Measurements from ENCODE around the gene LTN1.
"Not testable (repeated sequence)": the region's sequence is repeated elsewhere in the genome, so short reads cannot be mapped to it uniquely, and the experiment has no call there.

Gene LTN1, protein sequence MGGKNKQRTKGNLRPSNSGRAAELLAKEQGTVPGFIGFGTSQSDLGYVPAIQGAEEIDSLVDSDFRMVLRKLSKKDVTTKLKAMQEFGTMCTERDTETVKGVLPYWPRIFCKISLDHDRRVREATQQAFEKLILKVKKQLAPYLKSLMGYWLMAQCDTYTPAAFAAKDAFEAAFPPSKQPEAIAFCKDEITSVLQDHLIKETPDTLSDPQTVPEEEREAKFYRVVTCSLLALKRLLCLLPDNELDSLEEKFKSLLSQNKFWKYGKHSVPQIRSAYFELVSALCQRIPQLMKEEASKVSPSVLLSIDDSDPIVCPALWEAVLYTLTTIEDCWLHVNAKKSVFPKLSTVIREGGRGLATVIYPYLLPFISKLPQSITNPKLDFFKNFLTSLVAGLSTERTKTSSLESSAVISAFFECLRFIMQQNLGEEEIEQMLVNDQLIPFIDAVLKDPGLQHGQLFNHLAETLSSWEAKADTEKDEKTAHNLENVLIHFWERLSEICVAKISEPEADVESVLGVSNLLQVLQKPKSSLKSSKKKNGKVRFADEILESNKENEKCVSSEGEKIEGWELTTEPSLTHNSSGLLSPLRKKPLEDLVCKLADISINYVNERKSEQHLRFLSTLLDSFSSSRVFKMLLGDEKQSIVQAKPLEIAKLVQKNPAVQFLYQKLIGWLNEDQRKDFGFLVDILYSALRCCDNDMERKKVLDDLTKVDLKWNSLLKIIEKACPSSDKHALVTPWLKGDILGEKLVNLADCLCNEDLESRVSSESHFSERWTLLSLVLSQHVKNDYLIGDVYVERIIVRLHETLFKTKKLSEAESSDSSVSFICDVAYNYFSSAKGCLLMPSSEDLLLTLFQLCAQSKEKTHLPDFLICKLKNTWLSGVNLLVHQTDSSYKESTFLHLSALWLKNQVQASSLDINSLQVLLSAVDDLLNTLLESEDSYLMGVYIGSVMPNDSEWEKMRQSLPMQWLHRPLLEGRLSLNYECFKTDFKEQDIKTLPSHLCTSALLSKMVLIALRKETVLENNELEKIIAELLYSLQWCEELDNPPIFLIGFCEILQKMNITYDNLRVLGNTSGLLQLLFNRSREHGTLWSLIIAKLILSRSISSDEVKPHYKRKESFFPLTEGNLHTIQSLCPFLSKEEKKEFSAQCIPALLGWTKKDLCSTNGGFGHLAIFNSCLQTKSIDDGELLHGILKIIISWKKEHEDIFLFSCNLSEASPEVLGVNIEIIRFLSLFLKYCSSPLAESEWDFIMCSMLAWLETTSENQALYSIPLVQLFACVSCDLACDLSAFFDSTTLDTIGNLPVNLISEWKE (N-terminal part only)

DNA sequence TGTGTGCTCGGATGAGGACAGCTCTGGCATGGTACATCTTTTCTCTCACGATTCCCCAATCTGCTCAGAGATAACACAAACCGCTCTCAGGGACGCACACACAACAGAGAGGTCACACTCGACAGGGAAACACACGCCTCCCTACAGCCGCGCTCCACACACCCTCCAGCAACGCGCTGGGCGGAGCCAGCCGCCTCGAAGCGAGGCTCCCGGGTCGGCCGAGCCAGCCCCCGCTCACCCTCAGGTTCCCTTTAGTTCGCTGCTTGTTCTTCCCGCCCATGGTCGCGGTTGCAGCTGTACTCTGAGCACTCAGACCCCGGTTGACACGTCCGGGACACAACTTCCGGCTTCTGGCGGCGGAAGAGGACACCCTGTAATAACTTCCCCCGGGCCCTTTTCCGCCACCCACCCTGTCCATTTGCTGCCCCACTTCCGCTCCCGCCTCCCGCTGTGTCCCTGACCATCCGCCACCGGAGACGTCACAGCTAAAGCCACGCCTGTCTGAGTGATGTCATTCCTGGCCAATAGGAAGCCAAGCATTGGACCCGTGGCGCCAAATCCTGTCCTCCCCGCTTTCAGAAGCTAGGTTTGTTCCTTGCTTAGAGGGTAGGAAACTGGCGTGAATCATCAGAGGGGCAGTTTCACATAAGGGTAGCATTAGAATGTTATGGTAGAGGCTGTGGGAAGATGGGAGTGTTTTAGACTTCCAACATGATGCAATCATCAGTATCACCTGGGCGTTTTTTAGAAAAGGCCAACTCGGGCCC lies at the start of gene LTN1:
TSS of gene LTN1 (minus strand) at position 352 of the 767 bp plus-strand sequence. CDS start at position 280, 72 bp downstream.
- ATAC-seq, result peak; percentile 94
- peak; percentile 98 for DNase-seq

DNA sequence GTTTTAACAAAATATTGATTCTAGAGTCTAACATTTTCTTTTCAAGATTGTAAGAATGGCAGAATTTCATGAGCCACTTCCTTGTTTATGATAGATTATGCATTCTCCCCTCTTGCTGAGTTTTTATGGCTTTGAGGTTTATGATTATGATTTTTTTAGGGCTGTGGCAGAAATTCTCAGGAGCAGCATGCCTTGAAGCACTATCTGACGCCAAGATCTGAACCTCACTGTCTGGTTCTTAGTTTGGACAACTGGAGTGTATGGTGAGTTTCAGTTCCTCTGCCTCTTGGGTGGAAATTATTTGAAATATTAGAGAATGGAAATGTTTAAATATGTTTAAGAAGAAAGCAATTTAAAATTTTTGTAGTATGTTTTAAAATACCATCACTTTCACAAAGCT lies 42.0 kb upstream of the LTN1 start:
- ATAC-seq (no peak), DNase-seq (no peak)

DNA sequence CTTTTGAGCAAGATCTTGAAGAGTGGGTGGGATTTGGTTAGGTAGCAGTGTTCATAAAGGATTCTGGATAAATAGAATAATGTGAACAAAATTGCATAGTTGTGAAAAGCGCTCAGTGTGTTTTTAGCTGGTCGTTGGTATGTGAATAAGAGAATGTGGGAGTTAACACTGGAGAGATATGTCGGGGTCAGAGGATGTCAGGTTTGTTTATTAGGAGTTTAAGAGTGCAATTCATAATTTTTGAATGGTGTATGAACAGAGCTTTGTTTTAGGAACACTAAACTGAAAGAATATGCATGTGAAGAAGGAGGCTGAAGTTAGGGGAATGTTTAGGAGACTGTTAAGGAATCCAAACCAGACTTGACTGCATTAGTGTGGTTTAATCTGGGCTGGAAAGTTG lies 41.2 kb upstream of the LTN1 start:
- DNase-seq, result no peak
- ATAC-seq, result no peak

DNA sequence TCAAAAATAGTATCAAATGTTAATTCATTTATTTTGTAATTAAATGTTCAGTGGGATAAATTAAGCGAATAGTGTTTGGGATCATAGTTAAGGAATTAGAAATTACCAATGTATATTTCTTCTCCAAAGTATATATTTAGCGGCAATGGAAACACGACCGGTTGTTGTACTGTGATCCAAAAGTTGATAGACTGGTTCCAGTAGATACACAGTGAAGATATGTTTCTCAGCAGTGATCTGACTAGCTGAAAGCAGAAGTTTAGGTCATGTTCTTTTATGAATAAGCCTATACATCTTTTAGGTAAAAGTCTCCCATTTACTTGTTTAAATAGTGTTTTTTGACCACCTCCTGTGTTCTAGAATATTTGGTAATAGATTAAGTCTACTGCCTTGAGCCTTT lies 40.6 kb upstream of the LTN1 start:
- ATAC-seq (no peak), DNase-seq (no peak)

DNA sequence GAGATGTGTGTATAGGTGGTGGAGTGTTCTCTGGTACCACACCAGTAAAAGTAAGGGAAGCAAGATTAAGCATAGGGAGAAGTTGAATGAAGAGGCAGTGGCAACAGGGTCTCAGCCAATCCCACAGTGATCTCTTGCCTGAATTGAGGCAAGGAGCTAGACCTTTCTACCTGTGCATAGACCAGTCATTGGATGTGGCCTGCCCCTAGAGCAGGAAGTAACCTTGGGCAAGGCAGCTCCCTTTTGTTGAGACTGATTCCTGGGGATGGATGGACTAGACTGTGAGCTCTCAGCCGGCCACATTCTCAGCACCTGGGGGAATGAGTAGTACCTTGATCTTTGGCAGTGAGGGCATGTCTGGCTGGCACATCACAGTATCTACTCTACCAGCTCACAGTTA lies 38.2 kb upstream of the LTN1 start:
- DNase-seq (no peak), ATAC-seq (no peak)

DNA sequence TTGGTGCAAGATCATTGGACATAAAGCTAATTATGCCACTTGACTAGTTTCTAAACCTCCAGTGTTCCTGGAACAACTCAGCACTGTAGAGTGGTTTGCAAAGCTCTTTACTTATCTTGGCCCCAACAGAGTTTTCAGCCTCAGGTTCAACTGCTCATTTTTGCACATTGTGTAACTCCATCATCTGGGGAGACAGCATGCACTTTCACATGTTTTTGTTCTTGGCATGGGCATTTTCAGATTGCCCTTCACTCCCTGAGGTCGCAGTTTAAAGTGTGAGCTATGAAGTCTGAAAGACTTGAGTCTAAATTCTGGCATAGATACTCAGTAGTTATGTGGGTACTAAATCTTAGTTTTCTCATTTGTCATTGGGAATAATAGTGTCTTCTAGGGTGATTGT lies 36.8 kb upstream of the LTN1 start:
- ATAC-seq (no peak), DNase-seq (no peak)

DNA sequence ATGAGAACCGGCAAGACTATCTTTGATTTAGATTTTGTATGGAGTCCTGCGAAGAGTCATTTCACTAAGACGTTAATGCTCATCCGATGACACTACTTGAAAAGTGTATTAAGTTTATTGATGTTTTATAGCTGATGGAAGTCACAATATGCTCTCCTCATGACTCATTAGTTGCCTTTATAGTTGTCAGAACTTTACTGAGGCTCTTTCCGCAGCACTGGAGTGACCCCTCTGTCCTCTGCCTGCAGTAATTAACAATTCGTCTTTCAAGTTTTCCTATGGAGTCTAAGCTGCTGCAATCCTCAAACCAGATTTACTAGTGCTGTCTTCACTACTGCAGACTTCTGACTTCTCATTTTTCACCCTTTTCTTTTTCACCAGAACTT lies 32.6 kb upstream of the LTN1 start:
- DNase-seq (no peak), ATAC-seq (no peak)

DNA sequence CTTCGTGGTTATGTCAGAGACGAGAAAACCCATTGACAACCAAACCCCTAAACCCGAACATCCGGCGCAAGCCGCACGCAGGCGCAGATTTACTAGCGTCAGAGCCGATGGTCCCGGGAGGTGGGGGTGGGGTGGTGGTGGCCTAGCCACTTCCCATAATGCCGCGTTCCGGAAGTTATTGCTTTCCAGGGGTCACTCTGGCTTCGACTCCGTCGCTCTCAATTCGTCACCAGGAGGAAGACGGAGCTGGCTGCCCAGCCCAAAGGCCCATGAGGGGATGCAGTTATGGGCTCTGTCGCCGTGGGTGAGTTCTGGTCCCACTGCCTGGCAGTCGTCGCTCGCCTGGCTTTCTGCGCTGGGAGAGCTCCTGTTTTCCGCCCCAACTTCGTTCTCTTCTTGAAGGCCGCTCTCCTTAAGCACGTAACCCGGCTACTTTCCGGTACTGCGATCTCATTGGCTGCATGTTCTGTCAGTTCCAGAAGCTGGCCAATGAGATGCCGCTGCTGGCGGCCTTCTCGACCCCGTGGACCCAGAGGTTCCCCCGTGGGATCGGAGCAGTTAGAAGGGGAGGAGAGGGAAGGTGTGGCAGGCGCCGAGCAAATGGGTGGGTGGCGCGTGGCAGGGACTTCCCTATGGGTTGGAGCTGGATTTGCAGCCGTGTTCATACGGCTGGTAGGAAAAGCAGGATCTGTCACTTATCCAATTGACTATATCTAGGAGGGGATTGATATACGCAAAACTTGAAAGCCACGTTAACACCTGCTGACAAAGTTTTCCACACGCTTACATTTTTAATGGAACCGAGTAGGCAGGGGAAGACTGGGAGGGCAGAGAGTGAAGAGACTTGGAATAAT lies 32.0 kb upstream of the LTN1 start, which contains the start of gene USP16:
TSS of gene USP16 (plus strand) at position 195 of the 854 bp plus-strand sequence. CDS start 3,246 bp downstream, outside the sequence.
- peak; percentile 93 for DNase-seq

DNA sequence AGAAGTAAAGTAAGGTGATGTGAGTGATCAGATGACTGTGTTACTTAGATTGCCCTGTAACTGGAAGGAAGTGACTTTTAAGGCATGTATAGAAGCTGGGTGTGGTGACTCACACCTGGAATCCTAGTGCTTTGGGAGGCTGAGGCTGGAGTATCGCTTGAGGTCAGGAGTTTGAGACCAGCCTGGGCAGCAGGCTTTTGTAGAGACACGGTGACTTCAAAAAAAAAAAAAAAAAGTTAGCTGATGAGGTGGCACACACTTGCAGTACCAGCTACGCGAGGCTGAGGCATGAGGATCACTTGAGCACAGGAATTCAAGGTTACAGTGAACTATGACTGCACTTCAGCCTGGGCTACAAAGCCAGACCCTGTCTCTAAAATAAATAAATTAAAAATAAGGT lies 29.5 kb upstream of the LTN1 start:
- ATAC-seq, result no peak
- peak; percentile 16 for DNase-seq

More for the DNA sequence above, 32.0 kb upstream of the LTN1 start, which contains the start of gene USP16:
- peak; percentile 98 for ATAC-seq

DNA sequence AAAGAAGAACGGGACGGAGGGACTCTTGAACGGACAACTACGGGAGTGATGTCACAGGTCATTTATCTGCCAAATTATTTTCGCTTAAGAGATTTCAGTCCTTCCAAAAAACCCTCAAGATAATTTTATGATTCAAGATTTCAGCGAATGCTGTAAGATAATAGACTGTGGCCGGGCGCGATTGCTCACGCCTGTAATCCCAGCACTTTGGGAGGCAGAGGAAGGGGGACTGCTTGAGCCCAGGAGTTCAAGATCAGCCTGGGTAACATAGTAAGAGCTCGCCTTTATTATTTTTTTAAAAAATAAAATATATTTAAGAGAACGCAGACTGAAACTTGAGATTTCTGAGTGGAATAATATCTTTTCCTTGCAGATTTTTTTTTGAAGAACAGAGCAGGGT lies 25.9 kb upstream of the LTN1 start:
- ATAC-seq (no peak), DNase-seq (no peak)

DNA sequence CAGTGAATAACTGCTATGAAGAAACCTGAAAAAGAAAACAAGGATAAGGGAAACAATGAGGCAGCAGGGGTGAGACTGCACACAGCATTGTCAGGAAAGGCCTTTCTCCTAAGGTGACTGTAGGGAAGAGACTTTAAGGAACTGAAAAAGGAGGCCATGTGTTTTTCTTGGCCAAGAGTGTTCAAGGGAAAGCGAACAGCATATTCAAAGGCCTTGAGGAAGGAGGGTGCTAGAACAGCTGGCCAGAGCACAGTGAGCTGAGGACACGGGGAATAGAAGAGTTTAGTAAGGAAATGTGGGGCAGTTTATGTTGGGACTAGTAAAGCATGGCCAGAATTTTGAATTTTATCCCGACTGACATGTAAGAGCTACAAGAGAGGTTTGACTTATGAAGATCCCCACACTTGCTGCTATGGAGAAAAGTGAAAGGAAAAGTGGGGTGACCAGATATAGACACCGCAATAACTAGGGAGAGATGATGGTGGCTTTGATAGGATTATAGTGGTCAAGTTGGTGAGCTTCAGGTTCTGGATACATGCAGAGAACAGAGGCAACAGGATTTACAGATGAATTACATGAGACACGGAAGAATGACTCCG lies 25.1 kb upstream of the LTN1 start:
- ATAC-seq (no peak), DNase-seq (no peak)

DNA sequence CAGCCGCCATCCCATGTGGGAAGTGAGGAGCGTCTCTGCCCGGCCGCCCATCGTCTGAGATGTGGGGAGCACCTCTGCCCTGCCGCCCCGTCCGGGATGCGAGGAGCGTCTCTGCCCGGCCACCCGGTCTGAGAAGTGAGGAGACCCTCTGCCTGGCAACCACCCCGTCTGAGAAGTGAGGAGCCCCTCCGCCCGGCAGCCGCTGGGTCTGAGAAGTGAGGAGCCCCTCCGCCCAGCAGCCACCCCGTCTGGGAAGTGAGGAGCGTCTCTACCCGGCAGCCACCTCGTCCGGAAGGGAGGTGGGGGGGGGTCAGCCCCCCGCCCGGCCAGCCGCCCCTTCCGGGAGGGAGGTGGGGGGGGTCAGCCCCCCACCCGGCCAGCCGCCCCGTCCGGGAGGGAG lies 18.6 kb upstream of the LTN1 start:
- DNase-seq, ATAC-seq: not testable (repeated sequence)

DNA sequence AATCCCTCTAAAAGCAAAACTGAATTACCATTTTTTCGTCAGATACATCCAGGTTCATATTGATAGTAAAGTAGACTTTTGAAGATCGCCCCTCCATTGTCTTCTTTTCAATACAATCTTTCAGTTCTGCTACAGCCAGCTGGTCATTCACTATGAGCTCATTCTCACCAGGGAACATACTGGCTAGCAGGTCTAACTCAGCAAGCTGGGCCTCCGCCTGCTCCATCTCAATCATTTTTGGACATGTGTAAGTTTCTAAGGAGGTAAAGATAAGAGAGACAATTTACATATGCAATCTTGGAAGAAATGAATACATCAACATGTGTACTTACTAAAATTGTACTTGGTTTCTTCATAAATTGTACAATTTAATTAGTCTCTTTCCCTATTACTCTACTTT lies 15.7 kb upstream of the LTN1 start:
- ATAC-seq (no peak), DNase-seq (no peak)

DNA sequence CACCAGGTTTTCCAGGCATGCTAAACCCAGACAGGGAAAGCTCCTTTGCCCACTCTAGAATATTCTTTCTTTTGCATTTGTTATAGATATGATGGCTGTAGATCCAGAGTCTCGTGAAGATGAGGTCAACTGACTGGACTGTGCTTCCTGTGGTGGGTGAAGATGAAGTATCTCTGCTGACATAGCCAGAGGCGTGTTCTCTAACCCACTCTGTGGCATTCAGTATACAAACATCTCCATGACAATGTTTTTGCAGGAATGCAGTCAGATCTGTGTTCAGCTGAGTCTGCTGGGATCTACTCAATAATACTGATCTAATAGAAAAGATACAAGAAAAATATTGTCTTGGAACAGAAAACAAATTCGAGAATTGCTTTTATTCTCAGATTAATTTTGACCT lies 15.1 kb upstream of the LTN1 start:
- ATAC-seq (no peak), DNase-seq (no peak)

DNA sequence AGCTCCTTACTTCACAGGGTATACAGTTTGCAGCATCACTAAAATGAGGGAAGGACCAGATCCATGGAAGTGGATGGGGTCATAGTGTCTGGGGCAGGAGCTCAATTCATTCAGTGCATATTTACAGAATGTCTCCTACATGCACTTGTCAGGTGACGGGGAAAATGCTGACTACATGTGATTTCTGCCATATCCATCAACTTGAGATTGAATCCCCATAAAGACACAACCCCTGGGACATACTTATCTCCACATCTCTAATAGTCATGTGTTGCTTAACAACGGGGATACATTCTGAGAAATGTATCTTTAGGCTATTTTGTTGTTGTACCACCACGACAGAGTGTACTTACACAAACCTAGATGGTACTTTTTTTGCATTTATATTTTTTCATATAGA lies 14.5 kb upstream of the LTN1 start:
- no peak for ATAC-seq
- no peak for DNase-seq

DNA sequence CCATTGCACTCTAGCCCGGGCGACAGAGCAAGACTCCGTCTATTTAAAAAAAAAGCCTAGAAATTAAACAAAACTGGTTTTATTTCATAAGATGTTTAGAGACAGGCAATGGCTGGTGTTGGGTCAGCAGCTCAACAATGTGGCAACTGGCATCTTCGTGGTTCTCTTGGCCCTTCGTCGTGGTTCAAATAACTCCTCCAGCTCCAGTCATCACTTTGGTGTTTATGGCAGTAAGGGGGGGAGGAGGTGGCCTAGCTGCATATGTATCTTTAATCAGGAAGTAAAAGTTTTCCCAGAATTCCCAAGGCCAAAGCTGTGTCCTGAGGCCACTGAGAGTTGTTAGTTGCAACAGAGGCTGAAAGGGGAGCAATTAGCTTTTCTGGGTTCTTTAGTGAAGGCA lies 13.0 kb upstream of the LTN1 start:
- no peak for ATAC-seq
- no peak for DNase-seq

DNA sequence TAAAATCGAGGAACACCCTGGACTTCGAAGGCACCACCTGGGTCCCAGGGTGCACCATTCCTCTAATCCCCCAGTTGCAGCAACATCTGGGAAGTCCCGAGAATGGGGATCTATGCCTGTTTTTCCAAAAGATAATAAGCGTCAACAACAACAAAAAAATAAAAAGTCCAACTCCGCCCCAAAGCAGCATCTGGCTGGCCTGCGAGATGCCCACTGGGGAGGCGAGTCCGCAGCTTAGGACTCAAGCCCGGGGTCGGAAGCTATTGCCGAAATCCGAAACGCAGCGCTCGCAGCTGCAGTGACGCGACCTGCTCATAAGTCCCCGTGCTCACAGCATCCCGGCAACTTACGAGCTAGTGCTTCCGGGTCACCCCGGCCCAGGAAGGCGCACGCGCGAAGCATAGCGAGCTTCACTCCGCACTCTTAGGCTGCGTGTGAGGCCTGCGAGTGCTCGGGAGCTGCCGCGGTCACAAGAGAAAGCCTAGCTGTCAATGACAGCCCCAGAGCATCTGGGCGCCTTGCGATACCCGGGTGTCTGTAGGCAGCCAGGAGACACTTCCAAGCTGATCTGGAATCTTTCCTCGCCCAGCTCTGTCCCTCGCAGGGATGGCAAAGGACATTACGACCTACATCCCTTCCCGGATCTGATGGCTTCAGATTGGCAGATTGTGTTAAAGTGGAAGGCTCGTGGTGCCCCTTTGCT lies 9.9 kb upstream of the LTN1 start:
- peak; percentile 100 for ATAC-seq
- DNase-seq, result peak; percentile 93

DNA sequence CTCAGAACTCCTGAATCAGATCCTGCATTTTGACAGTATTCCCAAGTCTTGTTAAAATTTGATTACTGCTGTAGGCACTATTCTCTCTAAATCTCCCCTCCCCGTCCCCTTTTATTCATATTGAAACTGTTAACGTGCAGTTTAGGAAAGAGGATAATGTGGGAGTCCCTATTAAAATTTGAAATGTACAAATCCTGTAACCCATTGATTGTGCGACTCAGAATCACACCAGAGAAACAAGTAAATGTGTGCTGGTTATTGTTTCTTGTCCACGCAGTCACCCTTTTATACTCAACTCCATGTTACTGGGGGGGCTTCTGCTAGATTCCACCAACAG lies 584 bp upstream of the LTN1 start:
- ATAC-seq (no peak), DNase-seq (no peak)

DNA sequence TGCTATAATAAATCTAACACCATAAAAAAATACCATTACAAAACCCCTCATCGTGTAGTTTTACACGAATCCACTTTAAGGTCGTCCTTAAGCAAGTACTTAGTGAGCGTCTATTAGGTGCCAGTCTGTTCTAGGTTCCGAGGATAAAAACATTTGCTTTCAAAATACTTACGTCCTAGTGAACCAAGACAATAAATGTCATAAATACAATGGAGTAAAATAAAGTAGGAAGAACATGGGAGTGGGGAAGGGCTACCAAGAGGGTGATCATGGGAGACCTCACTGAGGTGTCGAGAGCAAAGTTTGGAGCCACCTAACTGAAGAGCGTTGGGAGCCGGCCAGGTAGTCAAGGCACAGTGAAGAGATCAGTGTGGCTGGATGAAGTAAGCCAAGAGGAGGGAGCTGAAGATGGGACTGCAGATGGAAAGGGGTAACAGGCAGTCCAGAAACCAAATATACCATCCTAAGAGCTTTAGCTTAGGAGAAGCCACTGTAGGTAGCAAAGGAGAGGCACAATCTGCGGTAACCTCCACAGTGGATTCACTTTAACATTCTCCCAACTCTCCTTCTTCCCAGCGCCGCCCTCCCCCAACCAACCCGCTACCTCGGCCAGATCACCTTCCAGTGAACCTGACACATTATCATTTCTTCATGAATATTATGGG lies 684 bp downstream of the LTN1 start:
- no peak for ATAC-seq

More for the DNA sequence above, 684 bp downstream of the LTN1 start:
- no peak for DNase-seq
